GM12878 (cell line): Measurements from ENCODE around the gene PIWIL4. TPM values are rescaled to one million over a fixed set of nuclear protein-coding genes. Genes with fewer than 3 reads are reported as not detected.

Source experiments
- ATAC-seq: fragments of 200-7000 bp; cut with Tn5 transposase; 3 replicates; pipeline ENCODE4 v1.9.1; 2020; ENCODE audit warnings: mild to moderate bottlenecking, moderate library complexity
- BruUV-seq: library from RNA; stranded (reverse); fragments of 400-500 nt; replicated peaks from 2 replicates; lab custom pipeline; 2021; lab: Mats Ljungman, UMichigan
- CTCF ChIA-PET: fragments of 300-600 bp; sonication (Branson Sonifier 250); formaldehyde crosslinking; extraction: SDS; loops from one replicate; lab custom pipeline; 2021; ENCODE audit warnings: inconsistent platforms; lab: Yijun Ruan, JAX
- POLR2A ChIA-PET: fragments of 350-600 bp; formaldehyde crosslinking; extraction: SDS; loops from one replicate; lab custom pipeline; 2021; ENCODE audit warnings: inconsistent platforms; lab: Charles Lee
- RAD21 ChIA-PET: fragments of 300-600 bp; sonication (Branson Sonifier 250); formaldehyde crosslinking; loops from one replicate; lab custom pipeline; 2023; ENCODE audit warnings: antibody characterized with exemption; ENCODE audit not compliant: unreplicated experiment; lab: Charles Lee
- SMC1A ChIA-PET: fragments of 300-600 bp; sonication (Branson Sonifier 250); formaldehyde crosslinking; loops from one replicate; lab custom pipeline; 2023; ENCODE audit not compliant: unreplicated experiment, uncharacterized antibody; lab: Charles Lee
- DNase-seq: peaks from one replicate; pipeline ENCODE4 v3.0.0-alpha.2; 2011; ENCODE audit warnings: low read depth, low spot score
- FAIRE-seq: peaks from 3 replicates; lab custom pipeline; 2011; peaks lifted over from hg19 to GRCh38; lab: Jason Lieb, UNC
- H2AFZ ChIP-seq: 2 replicates; pipeline ENCODE4 v1.6.0; 2011; ENCODE audit warnings: low read depth, low read length, control low read depth; ENCODE audit not compliant: control insufficient read depth
- H3K27ac ChIP-seq: 2 replicates; pipeline ENCODE4 v1.5.1; 2011; ENCODE audit warnings: control low read depth; ENCODE audit not compliant: control insufficient read depth, insufficient read depth
- H3K27me3 ChIP-seq, 2 experiments: replicated peaks in 1 of 2; 2 replicates each; pipeline versions ENCODE4 v1.6.0 to v1.6.1; 2011; ENCODE audit warnings: low read length in 1 of 2; ENCODE audit not compliant: control insufficient read depth in 2 of 2, insufficient read depth in 2 of 2
- H3K36me3 ChIP-seq, 2 experiments: 2 replicates each; pipeline ENCODE4 v1.5.1; 2011; ENCODE audit warnings: low read length in 1 of 2; ENCODE audit not compliant: control insufficient read depth in 2 of 2, insufficient read depth in 2 of 2
- H3K4me1 ChIP-seq: 2 replicates; pipeline ENCODE4 v1.6.1; 2011; ENCODE audit warnings: mild to moderate bottlenecking, low read length, moderate library complexity, mixed read lengths; ENCODE audit not compliant: control insufficient read depth, insufficient read depth
- H3K4me2 ChIP-seq: 2 replicates; pipeline ENCODE4 v1.6.0; 2011; ENCODE audit warnings: control low read depth; ENCODE audit not compliant: control insufficient read depth, insufficient read depth
- H3K4me3 ChIP-seq: fragments of 200-600 bp; sonication (generic); 2 replicates; pipeline ENCODE4 v1.5.1; 2016
- H3K79me2 ChIP-seq: 2 replicates; pipeline ENCODE4 v1.6.0; 2011; ENCODE audit warnings: low read length; ENCODE audit not compliant: control insufficient read depth, insufficient read depth
- H3K9ac ChIP-seq: 2 replicates; pipeline ENCODE4 v1.8.0; 2011; ENCODE audit warnings: low read length, control low read depth, mixed read lengths; ENCODE audit not compliant: control insufficient read depth, insufficient read depth
- H3K9me3 ChIP-seq: replicated peaks from 3 replicates; pipeline ENCODE4 v1.5.1; 2011; ENCODE audit warnings: mild to moderate bottlenecking, low read length; ENCODE audit not compliant: control insufficient read depth, insufficient read depth
- H4K20me1 ChIP-seq: 2 replicates; pipeline ENCODE4 v1.6.0; 2011; ENCODE audit not compliant: control insufficient read depth, insufficient read depth
- BACH1 ChIP-seq: fragments of 450-650 bp; IDR thresholded peaks from 2 replicates; pipeline ENCODE4 v1.6.1; 2017; ENCODE audit warnings: mild to moderate bottlenecking, borderline replicate concordance
- BCL3 ChIP-seq: IDR thresholded peaks from 2 replicates; pipeline ENCODE4 v1.6.1; 2011; ENCODE audit warnings: borderline replicate concordance, low read depth, mild to moderate bottlenecking, moderate library complexity, low read length; ENCODE audit not compliant: insufficient read depth, poor library complexity, severe bottlenecking
- CBFB ChIP-seq: IDR thresholded peaks from 2 replicates; pipeline ENCODE4 v1.6.1; 2016; ENCODE audit warnings: antibody characterized with exemption, low read depth
- PAX8 ChIP-seq: fragments of 450-650 bp; IDR thresholded peaks from 2 replicates; pipeline ENCODE4 v1.6.1; 2017; ENCODE audit warnings: mild to moderate bottlenecking, moderate library complexity
- RFX5 ChIP-seq: IDR thresholded peaks from 2 replicates; pipeline ENCODE4 v1.6.1; 2011; ENCODE audit warnings: low read depth, low read length, improper control_type of control experiment
- SREBF1 ChIP-seq: IDR thresholded peaks from 2 replicates; pipeline ENCODE4 v1.6.1; 2012; ENCODE audit warnings: mild to moderate bottlenecking, low read length
- SREBF2 ChIP-seq: IDR thresholded peaks from 2 replicates; pipeline ENCODE4 v1.6.1; 2012; ENCODE audit warnings: mild to moderate bottlenecking, low read length
- ZBTB40 ChIP-seq: fragments of 450-650 bp; IDR thresholded peaks from 2 replicates; pipeline ENCODE4 v1.6.1; 2016; ENCODE audit warnings: mild to moderate bottlenecking, moderate library complexity, borderline replicate concordance
- ZNF207 ChIP-seq: fragments of 450-650 bp; IDR thresholded peaks from 2 replicates; pipeline ENCODE4 v1.6.1; 2014; ENCODE audit warnings: antibody characterized with exemption, mild to moderate bottlenecking, borderline replicate concordance
- WGBS: methylation state at CpG from one replicate; pipeline ENCODE4 v1.1.6; 2016; ENCODE audit warnings: low lambda C conversion rate; ENCODE audit not compliant: insufficient replicate concordance, insufficient coverage; ENCODE audit errors: missing lambda C conversion rate; 5-methylcytosine and 5-hydroxymethylcytosine counted together
- in situ Hi-C: fragments of 300-500 bp; cut with MboI; formaldehyde crosslinking; loops from 9 replicates; pipeline ENCODE4 v1.14.3; 2018; ENCODE audit warnings: mixed read lengths
- intact Hi-C: fragments of 100-400 bp; cut with micrococcal nuclease; formaldehyde crosslinking; loops from one replicate; pipeline ENCODE4 v1.14.2; 2022; ENCODE audit not compliant: unreplicated experiment
- polyA plus RNA-seq, 11 experiments: library from polyadenylated mRNA; depleted of rRNA in 4 of 11; unstranded in 6 of 11; stranded (reverse) in 5 of 11; fragments of >200 nt; fragmentation: Nextera tagmentation in 4 of 11; fragmentation: Illumina TruSeq in 1 of 11; extraction: Ambion mirVana in 4 of 11; extraction: Trizol in 1 of 11; gene quantifications; 1 replicate in 1 of 11; 2 replicates in 10 of 11; pipeline versions ENCODE4 v1.2.1 to v1.2.3, GENCODE V29; 2011 to 2016; ENCODE audit warnings: inconsistent platforms in 2 of 11, missing spikeins in 2 of 11, low read depth in 1 of 11
- total RNA-seq, 4 experiments: library from RNA; depleted of rRNA in 3 of 4; stranded (reverse); fragments of >200 nt in 3 of 4; fragmentation: Illumina TruSeq in 1 of 4; extraction: Trizol in 1 of 4; gene quantifications; 2 replicates each; pipeline versions ENCODE4 v1.2.1 to v1.2.3, GENCODE V29; 2013 to 2021
- TF ChIP-seq, protein P1 (sequence below): IDR thresholded peaks from 2 replicates; pipeline ENCODE4 v1.6.1; 2012; ENCODE audit warnings: improper control_type of control experiment, low read depth, low read length; ENCODE audit not compliant: insufficient replicate concordance

Gene PIWIL4
- total and polyA plus RNA-seq, 10 of the 15 experiments (the other 5 are each of a cell fraction or from before 2014, with no cell fraction given) = 0.23 to 13.3 (median 0.47) TPM

DNA sequence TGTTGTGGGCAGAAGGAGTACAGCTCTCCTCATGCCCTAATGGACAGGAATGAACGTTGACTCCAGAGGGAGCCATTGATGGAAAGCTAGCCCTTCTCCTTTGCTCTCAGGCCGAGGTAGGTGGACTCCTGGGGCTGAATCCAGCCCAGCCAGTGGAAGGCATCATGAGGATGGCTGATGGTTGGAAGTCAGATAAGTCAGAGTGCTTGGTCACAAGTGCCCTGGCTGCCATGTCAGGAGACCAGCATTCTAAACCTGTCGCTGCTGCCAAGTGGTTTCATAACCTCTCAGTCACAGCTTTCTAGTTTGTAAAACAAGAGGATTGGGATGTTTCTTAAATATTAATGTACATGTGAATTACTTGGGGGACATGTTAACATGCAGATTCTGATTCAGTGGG is 32.3 kb downstream of the PIWIL4 start:
- no peaks in the 10 kb centered on the region for H3K36me3 ChIP-seq
- ChIA-PET RAD21 (interaction anchor here (0.5 to 6.3 kb wide), 4 partner anchors 16 to 299 kb away, joined by 3 to 55 read pairs (median 22); no protein-coding TSS in a partner anchor), SMC1A (interaction anchor here (1.0 to 6.6 kb wide), 6 partner anchors 9 to 89 kb away, joined by 3 to 179 read pairs (median 4); no protein-coding TSS in a partner anchor), POLR2A (interaction anchor here (1.6 kb wide), 1 partner anchor 13 kb away, joined by 4 read pairs; no protein-coding TSS in a partner anchor), CTCF (interaction anchor here (1.4 to 9.7 kb wide), 5 partner anchors 11 to 274 kb away, joined by 3 to 282 read pairs (median 7); partner anchors contain the start of gene C11orf97)
- H3K9ac ChIP-seq = no peak overlapping the region
- no peak overlapping the region for H2AFZ ChIP-seq
- H4K20me1 ChIP-seq = no peaks in the 10 kb centered on the region
- H3K4me1 ChIP-seq = peaks cover 7% of the 10 kb centered on the region; the same call in 1 of the 2 replicates
- no peak overlapping the region for H3K4me2 ChIP-seq
- H3K4me3 ChIP-seq = no peak overlapping the region
- BruUV-seq = no TSS peak
- DNase-seq (no peak), ATAC-seq (no peak), FAIRE-seq (no peak)
- 29% methylated on average over 3 of the region's 3 CpGs for WGBS
- in situ Hi-C loops = loop anchor here (5.0 kb wide), 1 partner anchor 77 kb away; no protein-coding TSS in a partner anchor
- no peaks in the 10 kb centered on the region for H3K79me2 ChIP-seq
- H3K27me3 ChIP-seq = no peaks in the 10 kb centered on the region
- intact Hi-C loops = no loop called here
- H3K27ac ChIP-seq = no peak overlapping the region
- no peaks in the 10 kb centered on the region; the same call in 2 of the 3 replicates for H3K9me3 ChIP-seq
- TF ChIP-seq PAX8 (no peak), CBFB (no peak), ZBTB40 (no peak), BCL3 (no peak), SREBF1 (no peak), ZNF207 (no peak), BACH1 (no peak), SREBF2 (no peak), RFX5 (no peak)
- TF ChIP-seq, protein P1, sequence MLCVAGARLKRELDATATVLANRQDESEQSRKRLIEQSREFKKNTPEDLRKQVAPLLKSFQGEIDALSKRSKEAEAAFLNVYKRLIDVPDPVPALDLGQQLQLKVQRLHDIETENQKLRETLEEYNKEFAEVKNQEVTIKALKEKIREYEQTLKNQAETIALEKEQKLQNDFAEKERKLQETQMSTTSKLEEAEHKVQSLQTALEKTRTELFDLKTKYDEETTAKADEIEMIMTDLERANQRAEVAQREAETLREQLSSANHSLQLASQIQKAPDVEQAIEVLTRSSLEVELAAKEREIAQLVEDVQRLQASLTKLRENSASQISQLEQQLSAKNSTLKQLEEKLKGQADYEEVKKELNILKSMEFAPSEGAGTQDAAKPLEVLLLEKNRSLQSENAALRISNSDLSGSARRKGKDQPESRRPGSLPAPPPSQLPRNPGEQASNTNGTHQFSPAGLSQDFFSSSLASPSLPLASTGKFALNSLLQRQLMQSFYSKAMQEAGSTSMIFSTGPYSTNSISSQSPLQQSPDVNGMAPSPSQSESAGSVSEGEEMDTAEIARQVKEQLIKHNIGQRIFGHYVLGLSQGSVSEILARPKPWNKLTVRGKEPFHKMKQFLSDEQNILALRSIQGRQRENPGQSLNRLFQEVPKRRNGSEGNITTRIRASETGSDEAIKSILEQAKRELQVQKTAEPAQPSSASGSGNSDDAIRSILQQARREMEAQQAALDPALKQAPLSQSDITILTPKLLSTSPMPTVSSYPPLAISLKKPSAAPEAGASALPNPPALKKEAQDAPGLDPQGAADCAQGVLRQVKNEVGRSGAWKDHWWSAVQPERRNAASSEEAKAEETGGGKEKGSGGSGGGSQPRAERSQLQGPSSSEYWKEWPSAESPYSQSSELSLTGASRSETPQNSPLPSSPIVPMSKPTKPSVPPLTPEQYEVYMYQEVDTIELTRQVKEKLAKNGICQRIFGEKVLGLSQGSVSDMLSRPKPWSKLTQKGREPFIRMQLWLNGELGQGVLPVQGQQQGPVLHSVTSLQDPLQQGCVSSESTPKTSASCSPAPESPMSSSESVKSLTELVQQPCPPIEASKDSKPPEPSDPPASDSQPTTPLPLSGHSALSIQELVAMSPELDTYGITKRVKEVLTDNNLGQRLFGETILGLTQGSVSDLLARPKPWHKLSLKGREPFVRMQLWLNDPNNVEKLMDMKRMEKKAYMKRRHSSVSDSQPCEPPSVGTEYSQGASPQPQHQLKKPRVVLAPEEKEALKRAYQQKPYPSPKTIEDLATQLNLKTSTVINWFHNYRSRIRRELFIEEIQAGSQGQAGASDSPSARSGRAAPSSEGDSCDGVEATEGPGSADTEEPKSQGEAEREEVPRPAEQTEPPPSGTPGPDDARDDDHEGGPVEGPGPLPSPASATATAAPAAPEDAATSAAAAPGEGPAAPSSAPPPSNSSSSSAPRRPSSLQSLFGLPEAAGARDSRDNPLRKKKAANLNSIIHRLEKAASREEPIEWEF = no peak
